ENCODE results near the gene RAB35.

GRCh38 chr12:120115692-120116440, 687 bp downstream of the RAB35 start:
- TF ChIP-seq CTCF (IDR thresholded peaks at IDR 0.05) (no peak), POLR2A (IDR thresholded peaks at IDR 0.05) (no peak)
